HCT116 (cell line): ENCODE results near the gene CDC42EP2. TPM values are rescaled to one million over a fixed set of nuclear protein-coding genes. Genes with fewer than 3 reads are reported as not detected.
A peak's percentile ranks its signal among the peaks of the same experiment; 100 is the strongest.

Source experiments
- ATAC-seq: fragments of 200-7000 bp; cut with Tn5 transposase; 2 replicates; pipeline ENCODE4 v1.9.1; 2020; ENCODE audit warnings: mild to moderate bottlenecking, moderate library complexity
- BruUV-seq: library from RNA; stranded (reverse); fragments of 400-500 nt; replicated peaks from 2 replicates; lab custom pipeline; 2021; lab: Mats Ljungman, UMichigan
- CTCF ChIA-PET: fragments of 300-600 bp; sonication (Branson Sonifier 250); formaldehyde crosslinking; loops from one replicate; lab custom pipeline; 2021; ENCODE audit warnings: antibody characterized with exemption; lab: Charles Lee
- POLR2A ChIA-PET: fragments of 300-600, 350-600 bp; sonication (Branson Sonifier 250); formaldehyde crosslinking; loops from one replicate; lab custom pipeline; 2021; ENCODE audit warnings: antibody characterized with exemption; lab: Charles Lee
- RAD21 ChIA-PET, 2 experiments: fragments of 300-600 bp; sonication (Branson Sonifier 250); formaldehyde crosslinking; loops; one replicate each; lab custom pipeline; 2023; ENCODE audit warnings: low total read pairs in 2 of 2; ENCODE audit not compliant: uncharacterized antibody in 2 of 2, unreplicated experiment in 2 of 2, low non-redundant PET in 1 of 2; lab: Charles Lee
- DNase-seq: peaks from one replicate; pipeline ENCODE4 v3.0.0-alpha.2; 2010; ENCODE audit warnings: low read depth, low spot score
- H2AFZ ChIP-seq: fragments of 200-600 bp; shearing (Covaris generic), sonication (generic); 2 replicates; pipeline ENCODE4 v1.6.1; 2017; ENCODE audit warnings: low read depth, mixed run types, mixed read lengths, antibody characterized with exemption, low read length; ENCODE audit not compliant: poor library complexity, severe bottlenecking
- H3K27ac ChIP-seq: 2 replicates; pipeline ENCODE4 v1.5.1; 2012; ENCODE audit warnings: low read depth, low read length
- H3K27me3 ChIP-seq: fragments of 200-600 bp; sonication (generic); 2 replicates; pipeline ENCODE4 v1.6.1; 2016; ENCODE audit warnings: mixed run types, low read length, mixed read lengths; ENCODE audit not compliant: insufficient read depth
- H3K36me3 ChIP-seq, 2 experiments: fragments of 200-500 bp in 1 of 2; fragments of 200-600 bp in 1 of 2; sonication (Bioruptor generic) in 1 of 2; sonication (generic) in 1 of 2; 2 replicates each; pipeline versions ENCODE4 v1.5.1 to v1.6.1; 2014 to 2016; ENCODE audit warnings: low read length in 2 of 2, inconsistent platforms in 1 of 2, mixed read lengths in 1 of 2, mixed run types in 1 of 2; ENCODE audit not compliant: insufficient read depth in 2 of 2, control insufficient read depth in 1 of 2
- H3K4me1 ChIP-seq, 2 experiments: fragments of 200-600 bp in 1 of 2; sonication (generic) in 1 of 2; 2 replicates each; pipeline versions ENCODE4 v1.5.1 to v1.6.1; 2012 to 2017; ENCODE audit warnings: low read length in 2 of 2, inconsistent platforms in 1 of 2, mild to moderate bottlenecking in 1 of 2, mixed read lengths in 1 of 2, mixed run types in 1 of 2, moderate library complexity in 1 of 2; ENCODE audit not compliant: insufficient read depth in 2 of 2, control insufficient read depth in 1 of 2
- H3K4me2 ChIP-seq: fragments of 200-600 bp; sonication (generic); 2 replicates; pipeline ENCODE4 v1.6.1; 2017; ENCODE audit warnings: mixed run types, low read length, mixed read lengths
- H3K4me3 ChIP-seq, 2 experiments: fragments of 200-600 bp in 1 of 2; sonication (generic) in 1 of 2; replicated peaks in 1 of 2; 2 replicates each; pipeline ENCODE4 v1.5.1; 2011 to 2016; ENCODE audit warnings: low read length in 2 of 2, control low read depth in 1 of 2, low read depth in 1 of 2, mild to moderate bottlenecking in 1 of 2, mixed read lengths in 1 of 2, mixed run types in 1 of 2
- H3K79me2 ChIP-seq: fragments of 200-600 bp; sonication (generic); 2 replicates; pipeline ENCODE4 v1.6.1; 2017; ENCODE audit warnings: mild to moderate bottlenecking, mixed run types, low read length, moderate library complexity, mixed read lengths; ENCODE audit not compliant: insufficient read depth
- H3K9ac ChIP-seq: fragments of 200-600 bp; sonication (generic); 2 replicates; pipeline ENCODE4 v1.6.1; 2016; ENCODE audit warnings: low read length, mixed read lengths
- H3K9me2 ChIP-seq: fragments of 200-600 bp; sonication (generic), shearing (Covaris generic); 2 replicates; pipeline ENCODE4 v1.6.1; 2017; ENCODE audit warnings: mixed run types, mild to moderate bottlenecking, moderate library complexity; ENCODE audit not compliant: insufficient read depth
- H3K9me3 ChIP-seq, 2 experiments: fragments of 200-500 bp in 1 of 2; fragments of 200-600 bp in 1 of 2; sonication (Bioruptor generic) in 1 of 2; sonication (generic) in 1 of 2; 2 replicates each; pipeline ENCODE4 v1.6.1; 2014 to 2017; ENCODE audit warnings: low read length in 2 of 2, mixed read lengths in 2 of 2, inconsistent platforms in 1 of 2, low read depth in 1 of 2, mild to moderate bottlenecking in 1 of 2, mixed run types in 1 of 2, moderate library complexity in 1 of 2; ENCODE audit not compliant: control insufficient read depth in 1 of 2, insufficient read depth in 1 of 2
- H4K20me1 ChIP-seq: fragments of 200-600 bp; sonication (generic), shearing (Covaris generic); 2 replicates; pipeline ENCODE4 v1.6.1; 2017; ENCODE audit warnings: mixed run types, mild to moderate bottlenecking, moderate library complexity; ENCODE audit not compliant: insufficient read depth
- EZH2 ChIP-seq: fragments of 200-600 bp; sonication (generic); IDR thresholded peaks from 2 replicates; pipeline ENCODE4 v1.6.1; 2017; ENCODE audit warnings: antibody characterized with exemption, mixed run types
- FOSL1 ChIP-seq: IDR thresholded peaks from 2 replicates; pipeline ENCODE4 v1.6.1; 2012; ENCODE audit warnings: low read depth
- JUND ChIP-seq: IDR thresholded peaks from 2 replicates; pipeline ENCODE4 v1.6.1; 2012
- POLR2A ChIP-seq: IDR thresholded peaks from 2 replicates; pipeline ENCODE4 v1.7.0; 2011; ENCODE audit warnings: borderline replicate concordance; ENCODE audit not compliant: insufficient read depth, insufficient read length; ENCODE audit errors: extremely low read depth
- POLR2AphosphoS5 ChIP-seq: IDR thresholded peaks from 2 replicates; pipeline ENCODE4 v1.6.1; 2011; ENCODE audit warnings: mild to moderate bottlenecking, low read depth, low read length, moderate library complexity
- REST ChIP-seq: IDR thresholded peaks from 2 replicates; pipeline ENCODE4 v1.6.1; 2012; ENCODE audit warnings: low read depth
- SRF ChIP-seq: IDR thresholded peaks from 2 replicates; pipeline ENCODE4 v1.6.1; 2012; ENCODE audit warnings: low read depth
- TCF7L2 ChIP-seq: IDR thresholded peaks from 2 replicates; pipeline ENCODE4 v1.7.0; 2011; ENCODE audit warnings: borderline replicate concordance, inconsistent platforms; ENCODE audit not compliant: insufficient read depth, insufficient read length; ENCODE audit errors: extremely low read depth
- ZNF274 ChIP-seq: fragments of 200-500 bp; sonication (Bioruptor generic); IDR thresholded peaks from 2 replicates; pipeline ENCODE4 v1.6.1; 2014; ENCODE audit warnings: mild to moderate bottlenecking, low read depth, low read length, inconsistent platforms
- intact Hi-C: fragments of 100-400 bp; cut with micrococcal nuclease; formaldehyde crosslinking; loops from 2 replicates; pipeline ENCODE4 v1.10.0; 2022
- total RNA-seq: library from RNA; stranded (reverse); gene quantifications from one replicate; pipeline ENCODE4 v1.2.1, GENCODE V29; 2021; ENCODE audit not compliant: unreplicated experiment

The CDC42EP2 gene
- total RNA-seq, 1 experiment from 2014 or later: 15.4 TPM

GRCh38 chr11:65323813-65324212 lies 9.1 kb downstream of the CDC42EP2 start:
- ATAC-seq: peak; percentile 58
- Histone ChIP-seq H3K9me3 (no peaks in the 10 kb centered on the region), H3K27ac (no peak overlapping the region), H3K79me2 (peaks cover 31% of the 10 kb centered on the region), H3K9ac (no peak overlapping the region), H3K36me3 (peaks cover 12 to 25% of the 10 kb centered on the region in 2 experiments; a peak in 3 of 4 replicates), H3K27me3 (no peaks in the 10 kb centered on the region), H3K4me1 (no peaks in the 10 kb centered on the region; a peak in 1 of 4 replicates), H3K9me2 (no peaks in the 10 kb centered on the region), H3K4me3 (no peak overlapping the region), H4K20me1 (no peaks in the 10 kb centered on the region), H2AFZ (no peak overlapping the region), H3K4me2 (no peak overlapping the region)
- BruUV-seq: no TSS peak
- TF ChIP-seq POLR2A: no peak
- peak; percentile 60 for TF ChIP-seq POLR2AphosphoS5
- TF ChIP-seq REST: no peak
- peak; percentile 37; the same call in 1 of the 2 replicates for TF ChIP-seq JUND
- TF ChIP-seq SRF: no peak
- TF ChIP-seq FOSL1: no peak
- TF ChIP-seq TCF7L2: no peak
- TF ChIP-seq EZH2: no peak
- no peak for TF ChIP-seq ZNF274
- ChIA-PET POLR2A (no interaction called here), CTCF (no interaction called here), RAD21 (no interaction called here)
- intact Hi-C loops: no loop called here
- DNase-seq: no peak
